ENCODE results near the gene OR9G4. TPM values are rescaled to one million over a fixed set of nuclear protein-coding genes. Genes with fewer than 3 reads are reported as not detected.

The OR9G4 gene
- polyA plus RNA-seq, 4 donors: not detected

Other genes starting within 250 kb of the OR9G4 start
- gene OR5M11, start 205.4 kb downstream of the OR9G4 start, polyA plus RNA-seq (ENCODE audit: insufficient read length in 4 of 4): not detected
- not detected for gene OR5M10, start 171.0 kb downstream of the OR9G4 start, polyA plus RNA-seq (ENCODE audit: insufficient read length in 4 of 4)
- gene OR5M1, start 133.8 kb downstream of the OR9G4 start, polyA plus RNA-seq (ENCODE audit: insufficient read length in 4 of 4): not detected
- gene OR5AP2, start 106.3 kb downstream of the OR9G4 start, polyA plus RNA-seq (ENCODE audit: insufficient read length in 4 of 4): not detected
- not detected for gene OR5AR1, start 85.0 kb downstream of the OR9G4 start, polyA plus RNA-seq (ENCODE audit: insufficient read length in 4 of 4)
- not detected for gene OR9G1, start 49.6 kb downstream of the OR9G4 start, polyA plus RNA-seq (ENCODE audit: insufficient read length in 4 of 4)
- under 1 TPM in 3 of 4 donors, not detected in 1; 0.17 to 0.35 (median 0.17) TPM for gene OR5AK2, start 240.2 kb upstream of the OR9G4 start, polyA plus RNA-seq (ENCODE audit: insufficient read length in 4 of 4)